Measurements from ENCODE around the gene FAM193B. TPM values are rescaled to one million over a fixed set of nuclear protein-coding genes. Genes with fewer than 3 reads are reported as not detected.

Gene FAM193B
- total and polyA plus RNA-seq, 2 donors (not counting 1 experiment from before 2014, with no cell fraction given): 227 to 301 TPM

- H3K4me2 ChIP-seq (replicated peaks; ENCODE audit: low read depth, low read length, poor library complexity, severe bottlenecking): no peak overlapping the region
- ChIA-PET CTCF (interaction anchor here (1.2 kb wide), 2 partner anchors 9 to 198 kb away, joined by 3 to 4 read pairs; partner anchors contain the start of gene TMED9), POLR2A (no interaction called here)
- intact Hi-C loops (cut with micrococcal nuclease): loop anchor here (2.0 to 10.0 kb wide), 4 partner anchors 47 to 300 kb away; partner anchors contain the start of genes F12, FAM193B, LMAN2 and PFN3
- peak overlapping the region; percentile 78 for H3K27ac Mint-ChIP-seq
- no peaks in the 10 kb centered on the region for H3K79me2 ChIP-seq (ENCODE audit: control insufficient read depth, insufficient read depth, low read length)
- no peaks in the 10 kb centered on the region for H4K20me1 ChIP-seq (ENCODE audit: control insufficient read depth, insufficient read depth, low read length, poor library complexity, severe bottlenecking)
- TF ChIP-seq CTCF (IDR thresholded peaks at IDR 0.05) (no peak), EZH2 (IDR thresholded peaks at IDR 0.05; ENCODE audit: borderline replicate concordance, insufficient read depth, low read depth, low read length, poor library complexity, severe bottlenecking) (no peak)
- peak overlapping the region; percentile 95 for H3K4me3 Mint-ChIP-seq
- peak overlapping the region in 1 of 2 donors; percentile 94 for H3K27ac ChIP-seq (ENCODE audit: low read length in 2 of 2)
- no peak for DNase-seq
- 96% methylated on average over 8 of the region's 13 CpGs for WGBS (ENCODE audit: insufficient coverage)
- no peaks in the 10 kb centered on the region for H3K36me3 ChIP-seq (replicated peaks in 1 of 2; ENCODE audit: control extremely low read depth in 1 of 2, control insufficient read depth in 1 of 2, extremely low read depth in 1 of 2, insufficient read depth in 2 of 2, low read length in 1 of 2)
- no peaks in the 10 kb centered on the region for H3K9me3 Mint-ChIP-seq (ENCODE audit: insufficient read depth)
- H3K9me3 ChIP-seq (ENCODE audit: control extremely low read depth in 1 of 3, control insufficient read depth in 2 of 3, insufficient read depth in 1 of 3, low read length in 2 of 3): no peaks in the 10 kb centered on the region
- no peak overlapping the region for H3K4me3 ChIP-seq (ENCODE audit: control extremely low read depth in 1 of 5, extremely low read depth in 1 of 5, insufficient read depth in 1 of 5, low read depth in 2 of 5, low read length in 4 of 5)
- peaks cover 14 to 27% of the 10 kb centered on the region in 2 donors for H3K4me1 ChIP-seq (ENCODE audit: control insufficient read depth in 2 of 2, insufficient read depth in 2 of 2, low read length in 2 of 2)
- ATAC-seq (ENCODE audit: low read depth): no peak
- no peak overlapping the region for H3K9ac ChIP-seq (ENCODE audit: low read length)
- peaks cover 35% of the 10 kb centered on the region for H3K4me1 Mint-ChIP-seq
- H3K27me3 ChIP-seq (replicated peaks in 1 of 4; ENCODE audit: control extremely low read depth in 1 of 4, control insufficient read depth in 3 of 4, insufficient read depth in 4 of 4, low read length in 3 of 4): no peaks in the 10 kb centered on the region
- no peak overlapping the region for H2AFZ ChIP-seq (ENCODE audit: insufficient read depth, low read depth, low read length, poor library complexity, severe bottlenecking)
- no peaks in the 10 kb centered on the region for H3K27me3 Mint-ChIP-seq
Measured at GRCh38 chr5:177601577-177602457, 47.5 kb upstream of the FAM193B start.

DNA sequence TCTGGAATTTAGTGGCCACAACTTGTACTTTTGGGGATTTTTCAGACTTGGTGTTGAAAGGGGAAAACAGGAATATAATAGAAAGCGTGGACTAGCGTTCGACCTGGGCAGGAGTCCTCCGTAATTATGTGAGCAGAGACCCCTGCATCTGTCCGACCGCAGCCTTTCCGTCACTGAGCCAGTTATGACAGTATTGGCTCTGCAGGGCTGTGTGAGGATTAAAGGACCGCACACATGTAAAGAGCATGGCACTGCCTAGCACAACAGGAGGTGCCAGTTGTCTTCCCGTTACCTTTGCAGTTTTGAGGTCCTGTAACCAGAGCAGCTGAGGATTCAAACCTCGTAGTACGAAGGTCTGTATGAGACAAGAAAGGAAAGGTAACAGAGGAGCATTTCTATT lies 46.8 kb upstream of the FAM193B start:
- over 99% methylated on average over 9 of the region's 11 CpGs for WGBS (ENCODE audit: insufficient coverage)
- DNase-seq (no peak), ATAC-seq (ENCODE audit: low read depth) (no peak)
- Histone ChIP-seq H3K79me2 (ENCODE audit: control insufficient read depth, insufficient read depth, low read length) (no peaks in the 10 kb centered on the region), H3K9ac (ENCODE audit: low read length) (peak overlapping the region; percentile 87), H3K4me1 (ENCODE audit: control insufficient read depth in 2 of 2, insufficient read depth in 2 of 2, low read length in 2 of 2) (peaks cover 13 to 27% of the 10 kb centered on the region in 2 donors), H3K4me3 (ENCODE audit: control extremely low read depth in 1 of 5, extremely low read depth in 1 of 5, insufficient read depth in 1 of 5, low read depth in 2 of 5, low read length in 4 of 5) (no peak overlapping the region), H2AFZ (ENCODE audit: insufficient read depth, low read depth, low read length, poor library complexity, severe bottlenecking) (peak overlapping the region; percentile 87), H4K20me1 (ENCODE audit: control insufficient read depth, insufficient read depth, low read length, poor library complexity, severe bottlenecking) (no peaks in the 10 kb centered on the region), H3K9me3 (ENCODE audit: control extremely low read depth in 1 of 3, control insufficient read depth in 2 of 3, insufficient read depth in 1 of 3, low read length in 2 of 3) (no peaks in the 10 kb centered on the region), H3K4me2 (replicated peaks; ENCODE audit: low read depth, low read length, poor library complexity, severe bottlenecking) (peak overlapping the region; percentile 81), H3K27me3 (replicated peaks in 1 of 4; ENCODE audit: control extremely low read depth in 1 of 4, control insufficient read depth in 3 of 4, insufficient read depth in 4 of 4, low read length in 3 of 4) (no peaks in the 10 kb centered on the region), H3K36me3 (replicated peaks in 1 of 2; ENCODE audit: control extremely low read depth in 1 of 2, control insufficient read depth in 1 of 2, extremely low read depth in 1 of 2, insufficient read depth in 2 of 2, low read length in 1 of 2) (peaks cover 4% of the 10 kb centered on the region in 2 experiments), H3K27ac (ENCODE audit: low read length in 2 of 2) (peak overlapping the region; percentile 43 to 94)
- POLR2A ChIA-PET: no interaction called here
- H3K27me3 Mint-ChIP-seq: no peaks in the 10 kb centered on the region
- H3K9me3 Mint-ChIP-seq (ENCODE audit: insufficient read depth): no peaks in the 10 kb centered on the region
- peak overlapping the region; percentile 95 for H3K4me3 Mint-ChIP-seq
- peak overlapping the region; percentile 94 for H3K27ac Mint-ChIP-seq
- intact Hi-C loops (cut with micrococcal nuclease): loop anchor here (2.0 to 10.0 kb wide), 4 partner anchors 46 to 299 kb away; partner anchors contain the start of genes F12, FAM193B, LMAN2 and PFN3
- no peak for TF ChIP-seq CTCF (IDR thresholded peaks at IDR 0.05)
- TF ChIP-seq EZH2 (IDR thresholded peaks at IDR 0.05; ENCODE audit: borderline replicate concordance, insufficient read depth, low read depth, low read length, poor library complexity, severe bottlenecking): no peak
- CTCF ChIA-PET: interaction anchor here (1.2 kb wide), 2 partner anchors 9 to 197 kb away, joined by 3 to 4 read pairs; partner anchors contain the start of gene TMED9
- peaks cover 32% of the 10 kb centered on the region for H3K4me1 Mint-ChIP-seq
